HG03135 (cell line): ENCODE data around the gene RNF113A.
"Not testable (repeated sequence)": the region's sequence is repeated elsewhere in the genome, so short reads cannot be mapped to it uniquely, and the experiment has no call there.

ENCODE experiments used
- ATAC-seq: cut with Tn5 transposase; IDR thresholded peaks from one replicate; pipeline ENCODE4 v1.9.1; 2021; ENCODE audit warnings: mild to moderate bottlenecking, moderate library complexity; ENCODE audit not compliant: unreplicated experiment

The RNF113A gene

DNA sequence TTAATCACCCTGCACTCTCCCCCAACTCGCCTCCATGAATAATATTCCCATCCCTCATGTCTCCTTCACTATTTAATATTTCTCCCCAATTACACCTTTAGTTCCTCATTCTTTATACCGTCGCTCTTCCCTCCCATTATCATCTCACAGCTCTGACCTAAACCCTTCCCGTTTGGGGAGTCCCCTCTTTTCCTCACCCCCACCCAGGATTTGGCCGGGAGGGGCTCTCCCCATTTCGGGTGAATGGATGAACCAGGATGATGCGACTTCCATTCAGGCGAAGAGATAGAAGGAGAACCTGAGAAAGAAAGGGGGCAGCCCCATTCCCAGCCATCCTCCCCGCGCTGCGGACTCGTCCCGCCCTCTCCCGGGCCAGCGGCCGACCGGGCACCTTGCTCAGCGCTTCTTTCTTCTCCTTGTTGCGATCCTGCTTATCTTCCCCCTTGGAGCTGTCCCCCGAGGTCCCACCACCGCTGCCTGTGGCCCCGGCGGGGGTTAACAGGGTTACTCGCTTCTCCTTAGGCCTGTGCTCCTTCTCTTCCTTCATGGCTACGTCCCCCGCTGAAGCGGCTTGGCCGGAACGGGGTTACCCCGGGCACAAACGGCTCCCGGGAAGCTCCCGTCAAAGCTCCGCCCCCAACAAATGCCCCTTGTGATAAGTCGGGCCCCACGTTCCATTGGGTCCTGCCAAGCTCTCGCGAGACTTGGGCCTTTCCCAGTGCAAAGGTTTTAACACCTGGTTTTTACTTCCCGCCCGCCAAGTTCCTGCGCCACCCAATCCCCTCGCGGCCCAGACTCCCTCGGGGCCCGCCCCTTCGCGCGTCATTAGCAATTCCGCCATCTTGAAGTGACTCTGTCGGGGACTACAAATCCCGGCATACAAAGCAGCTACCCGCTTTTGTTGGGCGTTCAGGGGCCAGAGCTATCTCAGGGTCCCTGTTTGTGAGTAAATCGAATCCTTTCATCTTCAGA lies 18.9 kb downstream of the RNF113A start, which contains the start of gene UPF3B:
Gene UPF3B (minus strand): TSS at position 582 of the 972 bp plus-strand sequence. CDS start 35 bp downstream, at position 547.
- ATAC-seq = peak; percentile 97

GRCh38 chrX:119833905-119834304 lies 37.6 kb downstream of the RNF113A start:
- ATAC-seq = no peak

GRCh38 chrX:119828446-119828845 lies 43.1 kb downstream of the RNF113A start:
- ATAC-seq = no peak

DNA sequence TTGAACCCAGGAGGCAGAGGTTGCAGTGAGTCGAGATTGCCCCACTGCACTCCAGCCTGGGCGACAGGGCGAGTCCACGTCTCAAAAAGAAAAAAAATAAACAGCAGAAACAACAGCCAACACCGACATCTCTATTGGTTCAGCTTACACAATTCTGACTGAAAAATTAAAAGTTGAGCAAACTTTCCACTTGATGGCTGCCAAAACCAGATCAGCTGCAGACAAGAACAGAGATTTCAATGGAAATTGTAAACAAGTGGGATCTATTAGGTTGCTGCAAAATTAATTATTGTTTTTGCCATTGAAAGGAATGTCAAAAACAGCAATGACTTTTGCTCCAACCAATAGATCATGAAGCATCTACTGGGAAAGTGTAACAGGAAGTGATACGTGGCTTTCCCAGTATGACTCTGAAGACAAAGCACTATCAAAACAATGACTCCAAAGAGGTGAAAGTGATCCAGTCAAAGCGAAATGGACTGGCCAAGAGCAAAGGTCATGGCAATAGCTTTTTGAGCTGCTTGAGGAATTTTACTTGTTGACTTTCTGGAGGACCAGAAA lies 45.1 kb downstream of the RNF113A start:
- no peak for ATAC-seq

DNA sequence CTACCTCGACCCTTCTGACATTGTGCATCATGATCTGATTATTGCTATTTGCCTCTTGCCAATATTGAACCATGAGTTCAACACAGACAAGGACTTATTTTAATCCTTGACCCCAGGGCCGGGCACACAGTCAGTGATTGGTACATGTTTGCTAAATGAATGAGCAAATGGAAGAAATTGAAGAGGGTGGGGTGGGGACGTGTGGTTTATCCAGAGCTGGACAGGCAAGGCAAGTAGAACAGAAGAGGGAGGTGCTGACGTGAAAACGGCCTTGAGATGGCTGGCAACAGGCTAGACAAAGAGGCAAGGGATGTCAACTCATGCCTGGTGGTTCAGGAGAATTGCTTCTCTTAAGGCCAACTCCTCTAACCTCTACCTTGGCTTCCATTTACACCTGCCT lies 47.3 kb downstream of the RNF113A start:
- not testable (repeated sequence) for ATAC-seq

- ATAC-seq = peak; percentile 89
Observed at GRCh38 chrX:119821703-119822102, 49.8 kb downstream of the RNF113A start.
